OCI-LY7 (cell line): ENCODE data around the gene LUC7L.
"Not testable (repeated sequence)": the region's sequence is repeated elsewhere in the genome, so short reads cannot be mapped to it uniquely, and the experiment has no call there.

Experiments used
- CTCF ChIP-seq: fragments of 200-600 bp; sonication (generic); conservative IDR thresholded peaks from 2 replicates; pipeline ENCODE4 v1.5.1; 2014; ENCODE audit warnings: mild to moderate bottlenecking, antibody characterized with exemption, low read length, moderate library complexity, mixed read lengths
- EZH2phosphoT487 ChIP-seq: fragments of 200-600 bp; sonication (generic); IDR thresholded peaks from 2 replicates; pipeline ENCODE4 v1.6.1; 2018; ENCODE audit warnings: low read depth, borderline replicate concordance, mild to moderate bottlenecking, mixed run types, antibody characterized with exemption, low read length, moderate library complexity, mixed read lengths

- not testable (repeated sequence) for TF ChIP-seq CTCF, EZH2phosphoT487
Measured at GRCh38 chr16:172374-172941, 56.8 kb downstream of the LUC7L start, which contains the start of gene HBA2.
